Psoas muscle (tissue), 8 donors: Measurements from ENCODE around the gene GPC6. TPM values are rescaled to one million over a fixed set of nuclear protein-coding genes. Genes with fewer than 3 reads are reported as not detected.

Experiments
- ATAC-seq, 4 donors: fragments of 200-7000 bp; cut with Tn5 transposase; one replicate each; pipeline ENCODE4 v1.9.1; 2020; ENCODE audit warnings: moderate library complexity in 3 of 4, mild to moderate bottlenecking in 2 of 4
- DNase-seq, 2 donors: peaks; one replicate each; pipeline ENCODE4 v3.0.0-alpha.2; 2020
- H3K27ac ChIP-seq: fragments of 200-600 bp; one replicate; pipeline ENCODE4 v1.8.0; 2022
- H3K27me3 ChIP-seq, 3 donors: fragments of 200-600 bp in 1 of 3; one replicate each; pipeline versions ENCODE4 v1.6.1 to v1.8.0; 2013 to 2022; ENCODE audit warnings: low read length in 2 of 3, mild to moderate bottlenecking in 2 of 3, moderate library complexity in 1 of 3; ENCODE audit not compliant: insufficient read depth in 3 of 3
- H3K36me3 ChIP-seq, 2 donors: fragments of 200-600 bp in 1 of 2; one replicate each; pipeline versions ENCODE4 v1.6.1 to v1.8.0; 2013 to 2022; ENCODE audit warnings: low read depth in 1 of 2, mild to moderate bottlenecking in 1 of 2, moderate library complexity in 1 of 2; ENCODE audit not compliant: insufficient read depth in 1 of 2
- H3K4me1 ChIP-seq: fragments of 200-600 bp; one replicate; pipeline ENCODE4 v1.8.0; 2022
- H3K4me3 ChIP-seq: fragments of 200-600 bp; one replicate; pipeline ENCODE4 v1.8.0; 2022; ENCODE audit warnings: mild to moderate bottlenecking
- H3K9me3 ChIP-seq: fragments of 200-600 bp; one replicate; pipeline ENCODE4 v1.8.0; 2022
- CTCF ChIP-seq: fragments of 200-600 bp; IDR thresholded peaks from one replicate; pipeline ENCODE4 v1.8.0; 2022; ENCODE audit warnings: antibody characterized with exemption
- WGBS, 3 donors: extraction: QIAGEN DNeasy Blood & Tissue Kit; methylation state at CpG; one replicate each; pipeline versions ENCODE4 v1.1.6 to v1.1.7; 2013; 5-methylcytosine and 5-hydroxymethylcytosine counted together
- intact Hi-C, 2 donors: fragments of 100-400 bp; cut with DNase I; formaldehyde crosslinking; loops; one replicate each; pipeline versions ENCODE4 v1.11.0 to v1.14.2; 2022
- polyA plus RNA-seq, 3 donors: library from polyadenylated mRNA; stranded (reverse); fragments of 200-250 nt; gene quantifications; one replicate each; pipeline ENCODE4 v1.2.3, GENCODE V29; 2013
- total RNA-seq, 4 donors: library from RNA; stranded (reverse); fragmentation: NEBNext Ultra II Directional in 2 of 4; extraction: Animal tissue kit (Norgen Biotek cat#: 25700) in 2 of 4; gene quantifications; one replicate each; pipeline versions ENCODE4 v1.2.1 to v1.2.4, GENCODE V29; 2021 to 2023
- donor health status: healthy with polysubstance abuse.
- donor health status: DM: no; HTN: no; CAD: no; lungs with moderate emphysema.
- donor health status: Bipolar disorder and iron deficiency.
- donor health status: healthy.
- donor health status: DM: yes; HTN: yes; CAD: no.
- donor health status: DM: no; HTN: no; CAD: no.
- donor health status: DM: no; HTN: no; CAD: no.
- donor health status: DM: yes; HTN: yes; CAD: no.

Gene GPC6
- total and polyA plus RNA-seq, 7 donors, result 0.07 to 3.7 (median 0.57) TPM

- intact Hi-C loops, result no loop called here
- WGBS, 3 donors, result 42 to 56% (median 54%) methylated on average over 7 of the region's 7 CpGs
Measured at GRCh38 chr13:94389604-94390351, 1163.2 kb downstream of the GPC6 start.

GRCh38 chr13:94390881-94391280, 1164.3 kb downstream of the GPC6 start:
- no peak for ATAC-seq
- no peaks in the 10 kb centered on the region for H3K9me3 ChIP-seq
- no peaks in the 10 kb centered on the region for H3K36me3 ChIP-seq
- intact Hi-C loops, result no loop called here
- H3K27me3 ChIP-seq, result no peaks in the 10 kb centered on the region
- 18 to 44% (median 33%) methylated on average over 2 of the region's 2 CpGs for WGBS, 3 donors
- H3K4me3 ChIP-seq, result no peak overlapping the region
- H3K4me1 ChIP-seq, result no peaks in the 10 kb centered on the region
- H3K27ac ChIP-seq, result no peak overlapping the region
- TF ChIP-seq CTCF, result no peak
- DNase-seq, result no peak

More at GRCh38 chr13:94389604-94390351, 1163.2 kb downstream of the GPC6 start:
- Histone ChIP-seq H3K27ac (no peak overlapping the region), H3K36me3 (no peaks in the 10 kb centered on the region), H3K4me3 (no peak overlapping the region), H3K9me3 (no peaks in the 10 kb centered on the region), H3K4me1 (no peaks in the 10 kb centered on the region), H3K27me3 (no peaks in the 10 kb centered on the region)
- DNase-seq (no peak), ATAC-seq (no peak)
- TF ChIP-seq CTCF, result no peak

- Histone ChIP-seq H3K4me3 (no peak overlapping the region), H3K36me3 (no peaks in the 10 kb centered on the region), H3K9me3 (no peaks in the 10 kb centered on the region), H3K27ac (no peak overlapping the region), H3K27me3 (no peaks in the 10 kb centered on the region), H3K4me1 (no peaks in the 10 kb centered on the region)
- WGBS, 3 donors, result 62 to 71% (median 63%) methylated on average over 4 of the region's 4 CpGs
- intact Hi-C loops, result no loop called here
- no peak for DNase-seq
- TF ChIP-seq CTCF, result no peak
- no peak for ATAC-seq
Measured at GRCh38 chr13:94394723-94395122, 1168.1 kb downstream of the GPC6 start.

GRCh38 chr13:94395860-94396259, 1169.3 kb downstream of the GPC6 start:
- H3K4me3 ChIP-seq, result no peak overlapping the region
- TF ChIP-seq CTCF, result no peak
- ATAC-seq, result no peak
- H3K27me3 ChIP-seq, result no peaks in the 10 kb centered on the region
- no peaks in the 10 kb centered on the region for H3K4me1 ChIP-seq
- no peaks in the 10 kb centered on the region for H3K36me3 ChIP-seq
- no peaks in the 10 kb centered on the region for H3K9me3 ChIP-seq
- WGBS, 3 donors, result 67 to 83% (median 81%) methylated on average over 5 of the region's 5 CpGs
- no peak overlapping the region for H3K27ac ChIP-seq
- no peak for DNase-seq
- intact Hi-C loops, result no loop called here

GRCh38 chr13:94399812-94400211, 1173.2 kb downstream of the GPC6 start:
- intact Hi-C loops, result no loop called here
- Histone ChIP-seq H3K27me3 (no peaks in the 10 kb centered on the region), H3K36me3 (no peaks in the 10 kb centered on the region), H3K4me3 (no peak overlapping the region), H3K4me1 (no peaks in the 10 kb centered on the region), H3K9me3 (no peaks in the 10 kb centered on the region), H3K27ac (no peak overlapping the region)
- no peak for TF ChIP-seq CTCF
- ATAC-seq (no peak), DNase-seq (no peak)
